A549 (cell line): ENCODE results near the gene ITGB7. TPM values are rescaled to one million over a fixed set of nuclear protein-coding genes. Genes with fewer than 3 reads are reported as not detected.

Experiments
- ATAC-seq, 2 experiments: fragments of 200-7000 bp in 1 of 2; fragments of >200 bp in 1 of 2; cut with Nextera tagmentation in 1 of 2; cut with Tn5 transposase in 1 of 2; 3 replicates each; pipeline versions ENCODE4 v1.8.0 to v1.9.1; 2018 to 2020; ENCODE audit warnings: mild to moderate bottlenecking in 1 of 2, moderate library complexity in 1 of 2
- CTCF ChIA-PET: fragments of 300-600 bp; sonication (Branson Sonifier 250); formaldehyde crosslinking; extraction: SDS; loops from one replicate; lab custom pipeline; 2021; ENCODE audit warnings: antibody characterized with exemption, inconsistent platforms; lab: Yijun Ruan, JAX
- POLR2A ChIA-PET: fragments of 350-600 bp; formaldehyde crosslinking; extraction: SDS; loops from one replicate; lab custom pipeline; 2021; ENCODE audit warnings: antibody characterized with exemption, inconsistent platforms; lab: Yijun Ruan, JAX
- DNase-seq, 2 experiments: peaks; one replicate each; pipeline versions ENCODE4 v3.0.0 to v3.0.0-alpha.2; 2011 to 2016; ENCODE audit warnings: low read depth in 1 of 2, low spot score in 1 of 2
- FAIRE-seq: peaks from 2 replicates; lab custom pipeline; 2011; peaks lifted over from hg19 to GRCh38; lab: Jason Lieb, UNC
- H3K27ac ChIP-seq, 2 experiments: fragments of >200 bp; sonication (Bioruptor Twin); formaldehyde crosslinking; 3 replicates each; pipeline ENCODE4 v1.5.1; 2016 to 2017
- H3K4me1 ChIP-seq: fragments of >200 bp; sonication (Bioruptor Twin); formaldehyde crosslinking; 3 replicates; pipeline ENCODE4 v1.6.1; 2016
- H3K4me2 ChIP-seq: fragments of >200 bp; sonication (Bioruptor Twin); formaldehyde crosslinking; 3 replicates; pipeline ENCODE4 v1.6.1; 2016
- H3K4me3 ChIP-seq: fragments of >200 bp; sonication (Bioruptor Twin); formaldehyde crosslinking; 3 replicates; pipeline ENCODE4 v1.5.1; 2016
- H3K9me3 ChIP-seq: fragments of >200 bp; sonication (Bioruptor Twin); formaldehyde crosslinking; 3 replicates; pipeline ENCODE4 v1.6.1; 2016
- CHD4 ChIP-seq: fragments of 200-600 bp; sonication (generic); IDR thresholded peaks from 2 replicates; pipeline ENCODE4 v1.6.1; 2016; ENCODE audit warnings: antibody characterized with exemption, mild to moderate bottlenecking, borderline replicate concordance
- ESRRA ChIP-seq: fragments of 150-350 bp; IDR thresholded peaks from 2 replicates; pipeline ENCODE4 v1.6.1; 2014; ENCODE audit warnings: mild to moderate bottlenecking, low read length, borderline replicate concordance
- FOSB ChIP-seq: fragments of 250-450 bp; sonication (Bioruptor Pico); IDR thresholded peaks from 2 replicates; pipeline ENCODE4 v1.5.0; 2020; ENCODE audit warnings: mild to moderate bottlenecking, moderate library complexity
- GATA3 ChIP-seq: IDR thresholded peaks from 2 replicates; pipeline ENCODE4 v1.6.1; 2012; ENCODE audit warnings: borderline replicate concordance
- HEYL ChIP-seq: fragments of 250-450 bp; sonication (Bioruptor Pico); IDR thresholded peaks from 2 replicates; pipeline ENCODE4 v1.8.0; 2021; ENCODE audit warnings: mild to moderate bottlenecking, moderate library complexity
- HOXB13 ChIP-seq: fragments of 250-450 bp; sonication (Bioruptor Pico); IDR thresholded peaks from 2 replicates; pipeline ENCODE4 v1.5.0; 2020; ENCODE audit warnings: low read depth, mild to moderate bottlenecking, moderate library complexity
- HOXB5 ChIP-seq: fragments of 250-450 bp; sonication (Bioruptor Pico); IDR thresholded peaks from 2 replicates; pipeline ENCODE4 v1.5.0; 2020; ENCODE audit warnings: mild to moderate bottlenecking, moderate library complexity
- MAFK ChIP-seq: fragments of 450-650 bp; IDR thresholded peaks from 2 replicates; pipeline ENCODE4 v1.6.1; 2014; ENCODE audit not compliant: partially characterized antibody
- MYC ChIP-seq: IDR thresholded peaks from 2 replicates; pipeline ENCODE4 v1.6.1; 2012; ENCODE audit warnings: mild to moderate bottlenecking, inconsistent platforms, low read length, improper control_type of control experiment, borderline replicate concordance
- PHF8 ChIP-seq: fragments of 200-600 bp; sonication (generic); IDR thresholded peaks from 2 replicates; pipeline ENCODE4 v1.6.1; 2016; ENCODE audit warnings: low read depth, mild to moderate bottlenecking, antibody characterized with exemption, moderate library complexity, borderline replicate concordance
- RAD21 ChIP-seq, 2 experiments: fragments of >200 bp in 1 of 2; sonication (Bioruptor Twin) in 1 of 2; formaldehyde crosslinking in 1 of 2; IDR thresholded peaks in 1 of 2; conservative IDR thresholded peaks in 1 of 2; 2 replicates in 1 of 2; 3 replicates in 1 of 2; pipeline ENCODE4 v1.6.1; 2012 to 2018; ENCODE audit warnings: inconsistent platforms in 1 of 2
- RARB ChIP-seq: fragments of 250-450 bp; sonication (Bioruptor Pico); IDR thresholded peaks from 2 replicates; pipeline ENCODE4 v1.8.0; 2021; ENCODE audit warnings: mild to moderate bottlenecking, moderate library complexity
- RCOR1 ChIP-seq: fragments of 150-350 bp; IDR thresholded peaks from 2 replicates; pipeline ENCODE4 v1.6.1; 2014; ENCODE audit warnings: antibody characterized with exemption, low read length, low read depth
- RNF2 ChIP-seq: fragments of 200-600 bp; sonication (generic); IDR thresholded peaks from 2 replicates; pipeline ENCODE4 v1.6.1; 2016; ENCODE audit warnings: low read depth, mild to moderate bottlenecking, antibody characterized with exemption, moderate library complexity, borderline replicate concordance
- SMC3 ChIP-seq: fragments of >200 bp; sonication (Bioruptor Twin); formaldehyde crosslinking; IDR thresholded peaks from 3 replicates; pipeline ENCODE4 v1.6.1; 2018; ENCODE audit warnings: inconsistent platforms
- SREBF2 ChIP-seq: fragments of 450-650 bp; IDR thresholded peaks from 2 replicates; pipeline ENCODE4 v1.6.1; 2014; ENCODE audit warnings: mild to moderate bottlenecking, moderate library complexity
- TFCP2L1 ChIP-seq: fragments of 250-450 bp; sonication (Bioruptor Pico); IDR thresholded peaks from 2 replicates; pipeline ENCODE4 v1.5.0; 2021; ENCODE audit warnings: mild to moderate bottlenecking
- TP53 ChIP-seq: fragments of 250-450 bp; sonication (Bioruptor Pico); IDR thresholded peaks from 2 replicates; pipeline ENCODE4 v1.5.0; 2021; ENCODE audit warnings: mild to moderate bottlenecking, moderate library complexity
- ZC3H11A ChIP-seq: fragments of 450-650 bp; IDR thresholded peaks from 2 replicates; pipeline ENCODE4 v1.6.1; 2014; ENCODE audit warnings: antibody characterized with exemption, mild to moderate bottlenecking
- ZFP36 ChIP-seq: fragments of 450-650 bp; IDR thresholded peaks from 2 replicates; pipeline ENCODE4 v1.6.1; 2014; ENCODE audit warnings: borderline replicate concordance; ENCODE audit not compliant: partially characterized antibody
- WGBS: methylation state at CpG from one replicate; pipeline ENCODE4 v1.1.6; 2017; ENCODE audit errors: missing lambda C conversion rate; 5-methylcytosine and 5-hydroxymethylcytosine counted together
- polyA plus RNA-seq, 4 experiments: library from polyadenylated mRNA; depleted of rRNA in 3 of 4; stranded (reverse); fragments of >200 nt; fragmentation: RNase III in 1 of 4; extraction: RNeasy Plus Mini Kit Qiagen cat#74134 plus additional on column Dnase treatment in 1 of 4; gene quantifications; 2 replicates in 3 of 4; 3 replicates in 1 of 4; pipeline ENCODE4 v1.2.3, GENCODE V29; 2011 to 2017
- TF ChIP-seq, protein P1 (sequence below): fragments of 200-600 bp; sonication (generic); IDR thresholded peaks from 2 replicates; pipeline ENCODE4 v1.6.1; 2016; ENCODE audit warnings: antibody characterized with exemption, mild to moderate bottlenecking, moderate library complexity
- TF ChIP-seq, protein P2 (sequence below): fragments of 250-450 bp; sonication (Bioruptor Pico); IDR thresholded peaks from 2 replicates; pipeline ENCODE4 v1.5.0; 2021; ENCODE audit warnings: mild to moderate bottlenecking, moderate library complexity, borderline replicate concordance
- TF ChIP-seq, protein P3 (sequence below): IDR thresholded peaks from 2 replicates; pipeline ENCODE4 v1.6.1; 2012; ENCODE audit warnings: low read depth, borderline replicate concordance
- TF ChIP-seq, protein P4 (sequence below): fragments of >200 bp; sonication (Bioruptor Twin); formaldehyde crosslinking; IDR thresholded peaks from 2 replicates; pipeline ENCODE4 v1.6.1; 2016

Gene ITGB7
- polyA plus RNA-seq, 2 of the 4 experiments (the other 2 are of a cell fraction), result 0.54 to 0.56 TPM

DNA sequence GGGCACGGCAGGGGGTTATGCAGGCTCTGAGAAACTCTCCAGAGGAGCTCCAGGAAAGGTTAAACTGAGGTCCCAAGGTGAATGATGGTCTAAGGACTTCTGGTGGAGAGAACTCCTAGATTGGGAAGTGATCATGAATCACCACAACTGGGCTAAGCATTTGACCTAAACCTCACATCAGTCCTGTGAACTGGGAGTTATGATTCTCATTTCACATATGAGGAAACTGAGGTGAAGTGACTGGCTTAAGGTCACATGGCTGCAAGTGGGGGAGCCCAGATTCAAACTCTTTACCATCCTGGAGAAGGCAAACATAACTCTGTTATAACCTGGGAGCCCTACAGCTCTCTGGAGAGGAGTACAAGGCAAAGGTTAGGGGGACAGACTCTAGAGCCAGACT lies 20.8 kb upstream of the ITGB7 start:
- DNase-seq (no peak), FAIRE-seq (no peak), ATAC-seq (no peak)
- POLR2A ChIA-PET, result no interaction called here
- TF ChIP-seq GATA3, result no peak
- TF ChIP-seq, protein P1, sequence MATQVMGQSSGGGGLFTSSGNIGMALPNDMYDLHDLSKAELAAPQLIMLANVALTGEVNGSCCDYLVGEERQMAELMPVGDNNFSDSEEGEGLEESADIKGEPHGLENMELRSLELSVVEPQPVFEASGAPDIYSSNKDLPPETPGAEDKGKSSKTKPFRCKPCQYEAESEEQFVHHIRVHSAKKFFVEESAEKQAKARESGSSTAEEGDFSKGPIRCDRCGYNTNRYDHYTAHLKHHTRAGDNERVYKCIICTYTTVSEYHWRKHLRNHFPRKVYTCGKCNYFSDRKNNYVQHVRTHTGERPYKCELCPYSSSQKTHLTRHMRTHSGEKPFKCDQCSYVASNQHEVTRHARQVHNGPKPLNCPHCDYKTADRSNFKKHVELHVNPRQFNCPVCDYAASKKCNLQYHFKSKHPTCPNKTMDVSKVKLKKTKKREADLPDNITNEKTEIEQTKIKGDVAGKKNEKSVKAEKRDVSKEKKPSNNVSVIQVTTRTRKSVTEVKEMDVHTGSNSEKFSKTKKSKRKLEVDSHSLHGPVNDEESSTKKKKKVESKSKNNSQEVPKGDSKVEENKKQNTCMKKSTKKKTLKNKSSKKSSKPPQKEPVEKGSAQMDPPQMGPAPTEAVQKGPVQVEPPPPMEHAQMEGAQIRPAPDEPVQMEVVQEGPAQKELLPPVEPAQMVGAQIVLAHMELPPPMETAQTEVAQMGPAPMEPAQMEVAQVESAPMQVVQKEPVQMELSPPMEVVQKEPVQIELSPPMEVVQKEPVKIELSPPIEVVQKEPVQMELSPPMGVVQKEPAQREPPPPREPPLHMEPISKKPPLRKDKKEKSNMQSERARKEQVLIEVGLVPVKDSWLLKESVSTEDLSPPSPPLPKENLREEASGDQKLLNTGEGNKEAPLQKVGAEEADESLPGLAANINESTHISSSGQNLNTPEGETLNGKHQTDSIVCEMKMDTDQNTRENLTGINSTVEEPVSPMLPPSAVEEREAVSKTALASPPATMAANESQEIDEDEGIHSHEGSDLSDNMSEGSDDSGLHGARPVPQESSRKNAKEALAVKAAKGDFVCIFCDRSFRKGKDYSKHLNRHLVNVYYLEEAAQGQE, result no peak
- no peak for TF ChIP-seq ESRRA
- TF ChIP-seq HEYL (CRISPR knock-in tag), result no peak
- no peak for TF ChIP-seq TFCP2L1 (CRISPR knock-in tag)
- no peak for TF ChIP-seq RARB (CRISPR knock-in tag)
- TF ChIP-seq, protein P2, sequence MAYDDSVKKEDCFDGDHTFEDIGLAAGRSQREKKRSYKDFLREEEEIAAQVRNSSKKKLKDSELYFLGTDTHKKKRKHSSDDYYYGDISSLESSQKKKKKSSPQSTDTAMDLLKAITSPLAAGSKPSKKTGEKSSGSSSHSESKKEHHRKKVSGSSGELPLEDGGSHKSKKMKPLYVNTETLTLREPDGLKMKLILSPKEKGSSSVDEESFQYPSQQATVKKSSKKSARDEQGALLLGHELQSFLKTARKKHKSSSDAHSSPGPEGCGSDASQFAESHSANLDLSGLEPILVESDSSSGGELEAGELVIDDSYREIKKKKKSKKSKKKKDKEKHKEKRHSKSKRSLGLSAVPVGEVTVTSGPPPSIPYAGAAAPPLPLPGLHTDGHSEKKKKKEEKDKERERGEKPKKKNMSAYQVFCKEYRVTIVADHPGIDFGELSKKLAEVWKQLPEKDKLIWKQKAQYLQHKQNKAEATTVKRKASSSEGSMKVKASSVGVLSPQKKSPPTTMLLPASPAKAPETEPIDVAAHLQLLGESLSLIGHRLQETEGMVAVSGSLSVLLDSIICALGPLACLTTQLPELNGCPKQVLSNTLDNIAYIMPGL (CRISPR knock-in tag), result no peak
- TF ChIP-seq RNF2, result no peak
- TF ChIP-seq RCOR1, result no peak
- no peak for TF ChIP-seq HOXB5 (CRISPR knock-in tag)
- TF ChIP-seq MYC, result no peak
- Histone ChIP-seq H3K4me3 (no peak overlapping the region), H3K9me3 (no peaks in the 10 kb centered on the region), H3K4me1 (peaks cover 41% of the 10 kb centered on the region), H3K4me2 (no peak overlapping the region), H3K27ac (no peak overlapping the region)
- 78% methylated on average over 1 of the region's 1 CpG for WGBS
- CTCF ChIA-PET, result interaction anchor here (0.5 to 3.9 kb wide), 5 partner anchors 12 to 251 kb away, joined by 3 to 39 read pairs (median 3); partner anchors contain the start of gene SPRYD3

DNA sequence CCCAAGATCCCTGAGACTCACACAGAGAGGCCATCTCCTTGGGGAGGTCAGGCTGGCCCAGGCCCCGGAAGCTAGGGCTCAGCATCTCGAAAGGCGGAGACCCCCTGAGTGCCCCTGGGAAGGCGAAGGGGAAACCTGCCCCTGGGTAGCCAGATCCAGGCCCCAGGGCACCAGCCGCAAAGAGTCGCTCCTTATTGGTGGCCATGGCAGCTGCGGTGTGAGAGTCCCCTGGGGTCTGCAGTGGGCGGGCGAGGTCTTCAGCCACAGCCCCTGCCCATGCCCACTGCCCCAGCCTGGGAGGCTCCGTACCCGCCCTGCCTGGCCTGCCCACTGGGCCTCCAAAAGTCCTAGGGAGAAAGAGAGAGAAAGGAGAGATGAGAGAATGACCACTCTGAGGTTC lies 20.3 kb upstream of the ITGB7 start:
- no peak for FAIRE-seq
- ChIA-PET CTCF (interaction anchor here (0.5 to 33.2 kb wide), 6 partner anchors 14 to 251 kb away, joined by 3 to 1046 read pairs (median 6); partner anchors contain the start of genes MYG1, PFDN5 and SPRYD3), POLR2A (no interaction called here)
- no peak for ATAC-seq
- Histone ChIP-seq H3K4me3 (no peak overlapping the region), H3K4me1 (peaks cover 42% of the 10 kb centered on the region), H3K4me2 (no peak overlapping the region), H3K9me3 (no peaks in the 10 kb centered on the region), H3K27ac (no peak overlapping the region)
- 94% methylated on average over 11 of the region's 11 CpGs for WGBS
- DNase-seq, result no peak
- TF ChIP-seq SMC3 (no peak), RAD21 (conservative IDR thresholded peaks at IDR 0.05 in 1 of 2, IDR thresholded peaks at IDR 0.05 in 1 of 2) (no peak), FOSB (CRISPR knock-in tag) (no peak), MAFK (no peak), CHD4 (no peak), HEYL (CRISPR knock-in tag) (no peak), MYC (no peak), PHF8 (no peak), SREBF2 (no peak), GATA3 (no peak), ZFP36 (no peak), TP53 (CRISPR knock-in tag) (no peak), HOXB13 (CRISPR knock-in tag) (no peak), ZC3H11A (no peak)
- TF ChIP-seq, protein P1, result no peak
- TF ChIP-seq, protein P3, sequence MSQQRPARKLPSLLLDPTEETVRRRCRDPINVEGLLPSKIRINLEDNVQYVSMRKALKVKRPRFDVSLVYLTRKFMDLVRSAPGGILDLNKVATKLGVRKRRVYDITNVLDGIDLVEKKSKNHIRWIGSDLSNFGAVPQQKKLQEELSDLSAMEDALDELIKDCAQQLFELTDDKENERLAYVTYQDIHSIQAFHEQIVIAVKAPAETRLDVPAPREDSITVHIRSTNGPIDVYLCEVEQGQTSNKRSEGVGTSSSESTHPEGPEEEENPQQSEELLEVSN, result no peak
- TF ChIP-seq, protein P2 (CRISPR knock-in tag), result no peak
- TF ChIP-seq, protein P4, sequence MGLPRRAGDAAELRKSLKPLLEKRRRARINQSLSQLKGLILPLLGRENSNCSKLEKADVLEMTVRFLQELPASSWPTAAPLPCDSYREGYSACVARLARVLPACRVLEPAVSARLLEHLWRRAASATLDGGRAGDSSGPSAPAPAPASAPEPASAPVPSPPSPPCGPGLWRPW, result no peak
